ENCODE data around the gene CDH3.

- TF ChIP-seq CTCF (conservative IDR thresholded peaks at IDR 0.05; ENCODE audit: low read depth in 2 of 2) = no peak
- TF ChIP-seq POLR2AphosphoS5 (IDR thresholded peaks at IDR 0.05; ENCODE audit: low read depth) = no peak
- no peak for TF ChIP-seq ETS1 (IDR thresholded peaks at IDR 0.05)
These were observed 41.8 kb downstream of the CDH3 start for GRCh38 chr16:68686905-68687304.

Data from GM23338 (cell line).